Putamen (tissue), 1 donor: ENCODE measurements around the gene ABCB6.

ENCODE experiments used
- DNase-seq: peaks from one replicate; pipeline ENCODE4 v3.0.0-alpha.2; 2016; ENCODE audit warnings: low spot score

ABCB6 gene

DNA sequence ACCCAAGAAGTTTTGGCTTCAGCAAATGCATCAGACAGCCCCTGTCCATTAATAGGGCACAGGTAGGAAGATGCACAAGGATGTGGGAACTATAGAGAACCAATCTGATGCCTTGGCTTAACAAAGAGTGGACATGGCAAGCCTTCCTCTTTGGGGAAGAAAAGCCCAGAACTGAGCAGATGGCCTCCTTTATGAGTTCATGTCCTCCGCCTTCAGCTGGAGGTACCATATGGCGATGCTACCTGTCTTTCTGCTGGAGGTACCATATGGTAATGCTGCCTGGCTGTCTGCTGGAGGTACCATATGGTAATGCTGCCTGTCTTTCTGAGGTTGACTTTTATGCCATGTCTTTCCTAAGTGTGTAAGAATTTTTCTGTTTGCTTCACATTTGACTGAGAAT is 34.6 kb downstream of the ABCB6 start:
- no peak for DNase-seq

DNA sequence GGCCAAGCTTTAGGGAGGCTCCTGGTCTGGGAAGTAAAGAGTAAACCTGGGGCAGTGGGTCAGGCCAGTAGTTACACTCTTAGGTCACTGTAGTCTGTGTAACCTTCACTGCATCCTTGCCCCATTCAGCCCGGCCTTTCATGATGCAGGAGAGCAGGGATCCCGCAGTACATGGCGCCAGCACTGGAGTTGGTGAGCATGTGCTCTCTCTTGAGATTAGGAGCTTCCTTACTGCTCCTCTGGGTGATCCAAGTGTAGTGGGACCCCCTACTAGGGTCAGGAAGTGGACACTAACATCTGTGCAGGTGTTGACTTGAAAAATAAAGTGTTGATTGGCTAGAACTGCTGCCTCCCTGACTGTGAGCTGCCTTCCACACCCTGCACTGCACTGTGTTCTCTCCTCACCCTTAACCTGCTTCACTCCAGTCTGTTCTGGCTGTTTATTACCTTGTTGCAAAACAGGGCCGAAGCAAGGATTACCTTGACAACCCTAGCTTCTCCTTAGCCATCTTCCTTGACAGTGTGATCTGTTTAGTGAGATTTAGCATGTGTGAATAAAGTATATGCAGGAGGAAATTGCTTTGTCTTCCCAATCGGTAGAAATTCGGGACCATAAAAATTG is 35.5 kb downstream of the ABCB6 start:
- no peak for DNase-seq

DNA sequence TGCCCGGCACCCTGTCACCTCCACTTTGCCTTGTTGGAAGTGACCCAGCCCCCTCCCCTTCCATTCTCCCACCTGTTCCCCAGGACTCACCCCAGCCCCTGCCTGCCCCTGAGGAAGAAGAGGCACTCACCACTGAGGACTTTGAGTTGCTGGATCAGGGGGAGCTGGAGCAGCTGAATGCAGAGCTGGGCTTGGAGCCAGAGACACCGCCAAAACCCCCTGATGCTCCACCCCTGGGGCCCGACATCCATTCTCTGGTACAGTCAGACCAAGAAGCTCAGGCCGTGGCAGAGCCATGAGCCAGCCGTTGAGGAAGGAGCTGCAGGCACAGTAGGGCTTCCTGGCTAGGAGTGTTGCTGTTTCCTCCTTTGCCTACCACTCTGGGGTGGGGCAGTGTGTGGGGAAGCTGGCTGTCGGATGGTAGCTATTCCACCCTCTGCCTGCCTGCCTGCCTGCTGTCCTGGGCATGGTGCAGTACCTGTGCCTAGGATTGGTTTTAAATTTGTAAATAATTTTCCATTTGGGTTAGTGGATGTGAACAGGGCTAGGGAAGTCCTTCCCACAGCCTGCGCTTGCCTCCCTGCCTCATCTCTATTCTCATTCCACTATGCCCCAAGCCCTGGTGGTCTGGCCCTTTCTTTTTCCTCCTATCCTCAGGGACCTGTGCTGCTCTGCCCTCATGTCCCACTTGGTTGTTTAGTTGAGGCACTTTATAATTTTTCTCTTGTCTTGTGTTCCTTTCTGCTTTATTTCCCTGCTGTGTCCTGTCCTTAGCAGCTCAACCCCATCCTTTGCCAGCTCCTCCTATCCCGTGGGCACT is 36.2 kb downstream of the ABCB6 start:
- DNase-seq = no peak

DNA sequence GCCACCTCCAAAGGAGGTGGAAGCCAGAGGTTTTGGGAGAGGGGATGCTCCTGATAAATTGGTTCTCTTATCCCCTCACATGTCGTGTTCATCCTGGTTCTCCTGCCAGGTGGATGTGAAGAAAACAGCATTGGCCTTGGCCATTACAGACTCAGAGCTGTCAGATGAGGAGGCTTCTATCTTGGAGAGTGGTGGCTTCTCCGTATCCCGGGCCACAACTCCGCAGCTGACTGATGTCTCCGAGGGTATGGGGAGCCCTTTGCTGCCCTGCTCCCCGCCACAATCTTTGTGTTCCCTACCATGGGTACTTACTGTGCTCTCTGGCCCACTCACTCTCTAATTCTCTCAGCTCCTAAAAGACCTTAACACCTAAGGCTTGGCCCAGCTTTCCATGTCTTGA is 37.2 kb downstream of the ABCB6 start:
- DNase-seq = no peak

DNA sequence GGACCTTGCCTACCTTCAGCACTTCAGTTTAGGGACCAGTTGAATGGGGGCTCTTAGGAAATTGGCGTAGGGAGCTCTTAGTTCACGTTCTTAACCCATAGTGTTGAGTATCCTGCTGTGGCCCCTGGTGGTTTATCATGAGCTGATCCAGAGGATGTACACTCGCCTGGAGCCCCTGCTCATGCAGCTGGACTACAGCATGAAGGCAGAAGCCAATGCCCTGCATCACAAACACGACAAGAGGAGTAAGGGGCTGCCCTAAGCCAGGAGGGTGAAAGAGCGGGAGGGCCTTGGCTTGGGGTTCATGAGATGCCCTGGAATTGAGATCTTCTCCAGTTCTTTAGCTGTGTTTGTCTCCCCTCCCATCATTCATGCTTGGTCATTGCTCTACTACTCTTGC is 37.8 kb downstream of the ABCB6 start:
- no peak for DNase-seq

DNA sequence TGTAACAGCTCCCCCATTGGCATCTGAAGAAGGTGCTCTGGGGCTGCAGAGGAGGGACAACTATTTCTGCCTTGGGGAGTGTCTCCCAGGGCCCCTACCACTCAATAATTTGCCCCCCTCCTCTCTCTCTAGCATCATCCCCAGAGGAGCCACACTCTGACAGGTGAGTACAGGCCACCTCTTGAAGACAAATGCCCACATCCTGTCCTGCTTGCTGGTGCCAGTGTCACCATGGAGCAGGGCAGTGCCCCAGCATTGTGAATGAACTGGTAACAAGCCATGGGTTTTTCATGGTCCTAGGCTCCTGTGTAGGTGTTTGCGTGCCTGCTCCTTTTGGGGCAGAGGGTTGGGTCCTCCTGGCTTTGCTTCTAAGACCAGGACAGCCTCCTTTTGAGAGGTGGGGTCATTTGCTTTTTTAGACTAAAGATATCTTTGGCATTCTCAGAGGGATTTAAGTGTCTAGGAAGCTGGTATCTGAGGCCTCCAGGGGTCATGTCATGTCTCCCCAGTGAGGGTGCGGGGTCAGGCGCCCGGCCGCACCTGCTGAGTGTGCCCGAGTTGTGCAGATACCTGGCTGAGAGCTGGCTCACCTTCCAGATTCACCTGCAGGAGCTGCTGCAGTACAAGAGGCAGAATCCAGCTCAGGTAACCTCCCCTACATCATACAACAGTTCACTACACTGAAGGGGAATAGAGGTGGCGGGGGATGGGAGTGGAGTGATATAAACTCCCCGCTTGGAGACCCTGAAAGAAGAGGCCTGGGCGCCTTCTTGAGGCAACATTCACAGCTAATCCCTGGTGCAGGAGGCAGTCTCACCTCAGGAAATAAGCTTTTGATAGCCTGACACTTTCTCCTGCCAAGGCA is 38.9 kb downstream of the ABCB6 start:
- DNase-seq = no peak

DNA sequence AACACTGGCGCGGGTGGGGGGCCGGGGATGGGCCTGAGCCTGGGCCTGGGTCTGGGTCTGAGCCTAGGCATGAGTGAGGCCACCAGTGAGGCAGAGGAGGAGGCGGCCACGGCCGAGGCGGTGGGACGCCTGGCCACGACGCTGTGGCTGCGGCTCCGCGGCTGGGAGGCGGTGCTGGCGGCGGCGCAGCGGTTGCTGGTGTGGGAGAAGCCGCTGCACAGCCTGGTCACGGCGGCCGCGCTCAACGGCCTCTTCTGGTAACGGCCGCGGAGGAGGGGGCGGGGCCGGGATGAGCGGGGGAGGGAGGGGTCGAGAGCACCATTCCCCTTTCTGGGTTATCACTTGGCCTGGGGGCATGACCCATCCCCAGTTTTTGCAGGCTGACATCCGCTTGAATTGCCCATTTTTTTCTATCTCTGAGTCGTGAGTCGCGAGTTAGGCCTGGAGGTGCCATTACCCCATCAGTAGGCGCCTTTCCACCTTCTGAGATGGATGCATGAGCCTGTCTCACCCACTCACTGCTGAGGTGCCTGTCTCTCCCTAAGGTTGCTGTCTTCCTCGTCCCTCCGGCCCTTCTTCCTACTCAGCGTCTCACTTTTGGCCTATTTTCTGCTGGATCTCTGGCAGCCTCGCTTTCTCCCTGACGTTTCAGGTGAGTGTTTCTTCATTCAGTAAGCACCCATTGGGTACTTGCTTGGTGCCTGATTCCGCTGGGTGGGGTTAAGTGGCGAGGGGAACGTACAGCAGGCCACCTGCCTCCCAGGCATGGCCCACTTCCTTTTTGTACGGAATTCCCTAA is 40.2 kb downstream of the ABCB6 start:
- peak; percentile 30 for DNase-seq

DNA sequence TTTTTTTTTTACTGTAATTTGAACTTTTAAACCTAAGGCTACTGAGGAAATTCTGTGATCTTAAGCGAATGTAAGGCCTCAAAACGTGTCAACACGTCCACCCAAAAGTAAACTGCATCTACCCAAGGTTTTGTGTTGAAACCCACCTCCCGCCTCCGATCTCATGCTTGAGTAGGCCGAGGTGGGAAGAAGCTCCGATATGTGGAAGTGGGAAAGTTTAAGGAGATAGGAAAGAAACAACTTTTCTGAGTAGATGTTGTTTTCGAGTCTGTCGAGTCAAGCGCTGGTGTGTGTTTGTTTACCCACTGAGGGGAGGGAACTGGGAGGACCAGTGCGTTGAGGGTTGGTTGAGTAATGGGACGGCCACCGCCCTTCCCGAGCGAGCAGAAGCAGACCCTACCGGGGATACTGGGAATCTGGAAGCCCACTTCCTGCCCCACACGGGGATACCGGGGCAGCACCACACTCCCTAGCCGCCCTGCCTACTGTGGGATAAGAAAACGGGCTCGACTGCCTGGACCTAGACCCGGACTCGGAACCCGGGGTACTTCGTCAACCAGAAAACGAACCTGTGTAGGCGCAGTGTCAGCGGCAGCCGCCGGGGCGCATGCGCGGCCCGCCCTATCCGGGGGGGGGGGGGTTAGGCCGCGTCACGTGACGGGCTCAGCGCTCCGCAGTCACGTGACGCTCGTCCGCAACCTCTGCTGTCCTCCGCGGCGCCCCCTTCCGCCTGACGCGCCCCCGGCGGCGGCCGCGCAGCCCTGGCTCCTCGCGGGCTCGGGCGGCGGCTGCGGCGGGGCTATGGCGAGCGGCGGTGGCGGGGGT is 41.0 kb downstream of the ABCB6 start, which contains the start of gene RETREG2:
TSS of gene RETREG2 (plus strand) at position 724 of the 825 bp plus-strand sequence. CDS start at position 802, 78 bp downstream.
- DNase-seq = peak; percentile 93

DNA sequence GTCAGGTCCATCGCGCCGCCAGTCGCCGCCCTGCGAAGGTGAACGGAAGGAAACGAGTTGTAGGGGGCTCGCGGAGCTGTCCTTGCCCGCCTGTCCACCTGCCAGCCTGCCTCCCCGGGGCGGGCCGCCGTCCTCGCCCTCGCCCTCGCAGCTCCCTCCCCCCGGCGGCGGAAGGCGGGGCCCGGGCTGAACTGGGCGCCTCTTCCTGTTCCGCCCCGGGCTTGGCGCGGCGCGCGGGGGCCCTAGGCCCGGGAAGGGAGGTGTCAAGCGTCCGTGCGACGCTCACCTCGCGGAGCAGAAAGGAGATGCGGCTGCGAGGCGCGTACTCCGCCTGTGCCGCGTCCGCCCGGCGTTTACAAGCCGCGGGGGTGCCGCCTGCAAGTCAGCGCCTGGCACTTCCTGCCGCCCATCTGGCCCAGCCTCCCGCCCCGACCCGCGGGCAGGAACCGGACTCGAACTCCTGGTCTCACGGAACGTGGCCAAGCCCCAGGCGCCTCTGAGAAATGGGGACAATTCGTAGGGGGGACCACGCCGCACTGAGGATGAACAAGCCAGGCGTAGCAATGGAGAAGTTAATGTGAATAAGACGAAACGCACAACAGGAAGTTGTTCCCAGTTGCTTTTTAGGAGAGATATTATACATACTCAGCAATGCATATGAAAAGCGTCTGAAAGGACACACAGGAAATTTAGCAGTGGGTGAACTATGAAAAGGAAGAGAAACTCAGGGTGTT is 41.8 kb downstream of the ABCB6 start, which contains the start of gene CNPPD1:
TSS of gene CNPPD1 (minus strand) at position 108 of the 734 bp plus-strand sequence. CDS start at position 11, 97 bp downstream.
- DNase-seq = peak; percentile 90

DNA sequence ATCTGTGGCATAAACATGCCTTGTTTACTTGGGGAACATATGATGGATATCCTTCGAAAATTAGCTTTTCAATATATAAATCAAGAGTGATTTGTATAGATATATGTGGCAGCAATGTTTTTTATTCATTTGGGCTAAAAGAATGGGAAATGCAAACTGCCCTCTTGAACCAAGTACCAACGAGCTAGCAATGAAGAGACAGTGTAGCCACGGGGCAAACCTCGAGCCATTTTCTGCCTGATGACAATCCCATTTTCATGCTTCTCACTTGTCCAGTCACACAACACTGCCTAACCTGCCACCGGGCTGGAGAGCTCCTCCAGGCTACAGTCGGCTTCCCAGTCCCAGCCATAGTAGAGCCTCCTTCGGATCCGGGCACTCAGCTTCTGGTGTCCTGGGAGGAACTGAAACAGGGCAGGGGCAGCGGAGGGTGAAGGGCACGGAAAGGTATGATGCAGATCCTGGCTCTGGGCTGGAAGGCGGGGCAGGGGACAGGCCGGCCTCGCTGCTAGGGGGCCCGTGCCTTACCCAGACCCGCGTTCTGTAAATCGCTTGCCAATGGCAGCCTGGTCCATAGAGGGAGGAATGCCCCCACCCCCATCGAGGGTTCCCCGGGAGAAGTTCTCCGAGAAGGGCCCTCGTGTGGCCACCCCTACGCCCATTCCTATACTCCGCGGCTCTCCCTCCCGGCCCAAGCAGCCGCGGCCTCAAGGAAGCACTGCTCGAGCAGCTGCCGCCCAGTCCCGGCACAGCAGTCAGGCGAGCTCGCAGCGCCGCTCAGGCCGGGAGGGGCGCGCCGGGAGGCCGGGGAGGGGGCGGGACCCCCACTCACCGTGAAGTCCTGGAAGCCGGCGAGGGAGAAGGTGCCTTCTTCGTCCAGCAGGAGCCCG is 42.6 kb downstream of the ABCB6 start:
- peak; percentile 41 for DNase-seq

DNA sequence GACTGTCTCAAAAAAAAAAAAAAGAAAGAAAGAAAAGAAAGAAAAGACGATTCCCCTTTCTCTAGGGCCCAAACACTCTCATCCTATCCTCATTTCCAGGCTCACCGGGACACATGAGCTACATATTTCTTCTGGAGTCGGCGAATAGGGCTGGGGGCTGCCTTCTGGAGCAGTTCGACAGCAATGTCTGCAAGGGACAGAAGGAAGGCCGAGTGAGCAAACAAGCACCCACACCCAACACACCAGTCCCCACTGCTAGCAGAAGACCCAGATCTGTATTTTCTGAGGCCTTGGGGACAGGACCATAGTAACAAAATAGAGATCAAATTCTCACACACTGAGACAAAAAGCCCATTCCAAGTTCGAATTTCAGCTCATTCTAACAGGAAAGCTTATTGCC is 43.3 kb downstream of the ABCB6 start:
- no peak for DNase-seq

DNA sequence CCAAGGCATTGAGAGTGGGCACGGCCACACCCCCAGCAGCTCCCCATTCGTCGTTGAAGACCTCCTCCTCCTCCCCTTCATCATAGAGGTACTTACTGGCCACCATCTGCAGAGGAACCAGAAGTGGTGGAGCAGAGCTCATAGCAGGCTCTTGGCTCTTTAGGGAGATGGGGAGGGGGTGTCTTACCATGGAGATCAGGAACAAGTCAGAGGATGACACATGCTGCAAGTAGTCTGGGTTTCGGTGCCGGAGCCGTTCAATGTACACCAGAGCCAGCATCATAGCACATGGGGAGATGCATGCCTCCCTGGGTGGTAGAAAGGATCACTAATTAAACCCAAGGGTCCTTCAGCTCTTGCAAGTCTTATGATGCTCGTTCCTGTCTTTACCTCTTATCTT is 44.0 kb downstream of the ABCB6 start:
- DNase-seq = no peak

DNA sequence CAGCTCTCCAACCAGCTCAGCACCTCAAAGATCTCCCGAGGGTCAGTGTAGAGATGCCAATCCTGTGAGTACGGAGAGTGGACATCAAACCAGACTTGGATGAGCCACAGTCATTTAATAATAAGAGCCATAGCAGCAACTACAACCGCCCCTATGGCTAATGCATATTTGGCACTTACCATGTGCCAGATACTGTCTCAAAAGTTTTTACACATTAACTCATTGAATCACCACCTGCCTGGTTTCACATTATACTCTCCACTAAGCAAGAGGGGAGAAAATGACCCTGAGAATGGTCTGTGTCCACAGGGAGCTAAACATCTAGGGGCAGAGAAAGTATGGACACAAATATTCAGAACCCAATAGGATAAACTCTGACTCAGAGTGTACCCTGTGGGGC is 44.6 kb downstream of the ABCB6 start:
- DNase-seq = no peak

DNA sequence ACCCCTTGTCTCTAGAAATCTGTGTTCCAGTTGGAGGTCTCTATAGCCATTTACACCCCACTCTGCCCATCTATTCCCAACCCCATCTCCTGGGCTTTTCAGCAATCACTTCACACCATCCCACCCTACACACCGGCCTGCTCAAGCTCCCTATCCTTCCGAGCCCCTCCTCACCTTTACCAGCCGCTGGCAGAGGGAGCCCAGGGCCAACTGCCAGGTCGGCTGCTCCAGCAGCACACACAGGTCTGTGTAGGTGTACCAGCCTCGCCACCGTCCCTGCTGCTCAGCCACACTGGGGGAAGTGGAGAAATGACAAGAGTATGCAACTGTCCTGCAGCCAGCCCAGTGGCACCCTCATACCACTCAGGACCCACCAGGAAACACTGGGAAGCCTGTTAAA is 45.6 kb downstream of the ABCB6 start:
- DNase-seq = no peak

DNA sequence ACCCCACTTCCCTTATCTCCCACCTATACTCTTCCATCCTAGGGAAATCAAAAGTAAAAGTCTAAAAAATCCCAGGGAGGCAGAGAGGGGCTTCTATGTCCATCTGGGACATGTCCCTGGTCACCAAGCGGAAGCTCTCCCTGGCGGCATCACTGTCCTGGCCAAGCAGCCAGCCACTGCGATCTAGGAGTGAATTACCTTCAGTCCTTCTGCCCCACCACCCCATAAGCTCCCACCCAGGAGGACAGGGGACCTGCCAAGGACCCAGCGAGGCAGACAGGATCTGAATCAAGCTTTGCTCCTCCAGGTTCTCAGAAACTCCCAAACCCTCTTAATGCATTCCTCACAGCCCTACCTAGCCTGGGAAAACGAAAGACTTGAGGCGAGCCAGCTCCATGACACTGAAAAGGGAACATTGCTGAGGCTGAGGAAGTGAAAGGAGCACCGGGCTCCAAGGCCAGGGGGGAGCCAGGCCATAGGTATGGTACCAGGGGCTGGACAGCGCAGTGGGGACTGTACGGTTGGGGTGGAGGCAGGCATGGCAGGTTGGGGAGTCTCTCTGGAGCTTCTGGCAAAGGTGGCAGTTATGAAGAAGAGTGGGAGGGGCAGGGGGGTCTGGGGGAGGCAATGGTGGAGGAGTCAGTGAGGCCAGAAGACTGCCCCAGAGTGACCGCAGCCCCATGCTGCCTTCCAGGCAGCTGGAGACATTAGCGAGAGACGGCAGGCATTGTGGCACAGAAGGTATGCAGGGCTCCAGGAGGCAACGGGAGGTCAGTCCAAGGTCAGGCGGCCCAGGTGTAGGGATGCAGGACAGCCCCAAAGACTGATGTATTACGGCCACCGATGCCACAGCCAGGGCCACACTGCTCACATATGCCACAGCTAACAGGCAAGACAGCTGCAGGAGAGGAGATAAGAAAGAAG is 46.3 kb downstream of the ABCB6 start:
- DNase-seq = no peak

DNA sequence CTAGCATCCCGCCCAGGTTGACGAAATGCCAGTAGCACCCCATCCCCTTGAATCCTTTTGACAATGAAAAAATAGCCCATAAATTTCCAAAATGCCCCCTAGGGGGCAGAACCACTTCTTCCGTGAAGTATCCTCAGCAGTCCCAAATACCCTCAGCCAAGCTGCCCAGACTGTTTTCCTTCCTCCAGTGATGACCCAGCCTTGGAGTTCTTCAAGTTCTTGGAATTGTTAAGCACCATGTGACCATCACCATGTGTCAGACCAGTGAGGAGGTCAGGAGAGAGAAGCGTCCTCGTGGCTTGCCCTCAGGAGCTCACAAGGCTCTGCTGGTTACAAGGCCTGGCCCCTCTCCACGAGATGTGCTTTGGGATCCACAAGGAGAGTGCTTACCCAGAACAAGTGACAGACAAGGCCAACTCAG is 47.5 kb downstream of the ABCB6 start:
- peak; percentile 37 for DNase-seq

DNA sequence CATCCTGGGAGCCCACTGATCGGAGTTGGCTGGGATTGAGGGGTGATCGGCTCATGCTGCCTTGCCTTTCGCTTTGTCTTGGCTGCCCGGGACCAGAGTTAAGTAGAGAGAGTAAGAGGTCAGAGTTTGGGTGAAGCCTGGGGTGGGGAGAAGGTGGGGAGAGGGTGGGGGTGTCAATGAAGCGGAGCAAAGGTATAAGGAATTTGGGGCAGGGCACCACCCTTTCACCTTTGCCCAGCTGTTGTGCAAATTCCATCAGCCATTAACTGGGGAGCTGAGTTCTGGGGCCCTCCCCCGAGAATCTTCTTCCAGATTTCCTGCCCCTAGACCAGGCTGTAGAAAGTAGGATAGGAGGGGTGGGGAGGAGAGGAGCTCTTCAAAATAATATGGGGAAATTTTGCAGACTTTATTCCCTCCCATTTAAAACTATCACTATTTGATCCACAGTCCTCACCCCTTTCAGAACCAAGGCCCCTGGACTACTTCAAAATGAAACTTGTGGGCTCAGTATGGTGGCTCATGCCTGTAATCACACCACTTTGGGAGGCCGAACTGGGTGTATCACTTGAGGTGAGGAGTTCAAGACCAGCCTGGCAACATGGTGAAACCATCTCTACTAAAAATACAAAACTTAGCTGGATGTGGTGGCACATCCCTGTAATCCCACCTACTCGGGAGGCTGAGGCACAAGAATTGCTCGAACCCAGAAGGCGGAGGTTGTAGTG is 48.7 kb downstream of the ABCB6 start, which contains the start of gene SLC23A3:
TSS of gene SLC23A3 (minus strand) at position 100 of the 725 bp plus-strand sequence. CDS start at position 55, 45 bp downstream.
- DNase-seq = no peak
